Measurements from ENCODE around the gene ZNF672.
"Not testable (repeated sequence)": the region's sequence is repeated elsewhere in the genome, so short reads cannot be mapped to it uniquely, and the experiment has no call there.

ZNF672 gene

DNA sequence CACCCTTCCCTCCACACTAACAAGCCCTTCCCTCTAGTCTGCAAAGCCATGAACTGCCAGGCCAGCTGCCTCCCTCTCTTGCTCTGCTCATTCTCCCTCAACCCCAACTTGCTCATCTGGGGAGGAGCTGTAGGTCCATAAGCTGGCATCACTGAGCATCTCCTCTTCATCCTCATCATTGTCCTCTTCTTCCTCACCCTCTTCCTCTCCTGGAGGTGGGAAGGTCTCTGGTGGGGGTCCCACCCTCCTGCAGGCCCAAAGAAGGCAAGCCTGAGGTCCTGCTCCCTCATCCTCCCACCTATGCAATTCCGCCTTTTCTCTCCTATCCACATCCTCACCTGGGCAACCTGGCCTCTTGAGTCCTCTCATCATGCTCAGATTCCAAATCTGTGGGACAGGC lies 18.2 kb downstream of the ZNF672 start:
- DNase-seq = no peak

DNA sequence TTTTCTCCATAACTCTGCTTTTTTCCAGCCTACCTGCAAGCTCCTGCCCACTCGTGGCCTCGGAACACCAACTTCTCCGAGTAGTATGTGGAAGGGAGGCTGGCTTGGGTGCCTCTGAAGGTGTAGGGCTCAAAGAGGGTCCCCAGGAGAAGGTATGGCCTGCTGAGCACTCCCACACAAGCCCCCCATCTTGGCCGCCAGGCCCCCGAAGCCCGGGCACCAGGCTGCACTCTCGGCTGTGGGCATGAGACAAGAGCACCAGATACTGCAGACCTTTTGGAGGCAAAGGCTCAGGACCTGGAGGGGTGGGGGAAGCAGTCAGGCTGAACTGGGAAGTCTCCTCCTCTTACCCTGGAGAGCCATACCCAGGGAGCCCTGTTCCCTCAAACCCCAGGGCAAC lies 19.2 kb downstream of the ZNF672 start:
- no peak for DNase-seq

DNA sequence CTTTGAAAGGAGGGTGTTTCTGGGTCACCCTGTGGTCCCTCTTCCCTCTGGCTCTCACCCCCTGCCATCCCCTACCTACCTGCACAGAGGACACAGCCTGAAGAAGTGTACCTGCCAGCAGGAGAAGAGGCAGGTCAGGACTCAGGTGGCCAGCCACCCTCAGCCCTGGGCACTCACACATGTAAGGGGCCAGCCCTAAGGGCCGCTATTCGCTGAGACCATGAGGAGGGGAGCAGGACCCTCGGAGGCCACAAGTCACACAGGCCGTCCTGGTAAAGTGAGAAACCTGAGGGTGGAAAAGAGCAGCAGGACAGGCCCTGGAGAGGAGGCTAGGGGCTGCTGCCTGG lies 19.7 kb downstream of the ZNF672 start:
- DNase-seq = no peak

DNA sequence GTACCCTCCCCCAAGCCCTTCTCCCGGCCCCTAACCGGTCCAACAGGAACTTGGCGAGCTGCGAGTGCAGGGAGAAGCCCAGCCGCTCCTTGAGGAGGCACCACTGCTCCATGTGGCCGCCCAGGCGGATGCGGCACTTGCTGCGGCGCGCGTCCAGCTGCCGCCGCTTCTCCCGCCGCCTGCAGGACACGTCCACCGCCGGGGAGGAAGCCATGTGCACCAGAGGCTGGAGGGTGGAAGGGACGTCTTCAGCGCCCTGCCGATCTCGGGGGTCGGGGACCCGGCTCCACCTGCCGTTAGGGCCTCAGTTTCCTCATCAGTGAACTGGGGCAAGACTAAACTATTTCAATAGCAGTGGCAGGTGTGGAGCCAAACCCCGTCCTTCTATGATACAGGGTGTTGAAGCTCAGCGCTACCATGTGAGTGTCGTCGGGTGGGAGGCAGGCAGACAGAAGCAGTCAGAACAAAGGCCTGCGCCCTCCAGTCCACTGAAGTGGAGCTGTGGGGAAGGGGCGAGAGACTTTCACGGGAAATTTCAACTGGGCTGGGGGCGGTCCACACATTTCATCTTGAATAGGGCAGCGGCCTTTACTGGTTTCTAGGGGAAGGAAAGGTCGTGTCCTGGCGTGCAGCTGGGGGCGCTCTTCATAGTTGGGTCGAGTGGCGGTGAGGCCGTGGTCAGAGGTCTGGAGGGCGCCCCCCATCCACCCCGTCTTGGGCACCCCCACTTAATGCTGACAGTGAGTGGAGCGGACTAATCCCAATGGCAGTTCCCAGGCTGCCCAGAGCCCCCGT lies 20.3 kb downstream of the ZNF672 start:
- DNase-seq = no peak

GRCh38 chr1:248858891-248859889 lies 21.2 kb downstream of the ZNF672 start, which contains the start of gene ZNF692:
Gene ZNF692, minus strand, starts transcription at chr1:248859085. Its CDS starts 776 bp downstream, at chr1:248858309.
- DNase-seq = peak; percentile 99

DNA sequence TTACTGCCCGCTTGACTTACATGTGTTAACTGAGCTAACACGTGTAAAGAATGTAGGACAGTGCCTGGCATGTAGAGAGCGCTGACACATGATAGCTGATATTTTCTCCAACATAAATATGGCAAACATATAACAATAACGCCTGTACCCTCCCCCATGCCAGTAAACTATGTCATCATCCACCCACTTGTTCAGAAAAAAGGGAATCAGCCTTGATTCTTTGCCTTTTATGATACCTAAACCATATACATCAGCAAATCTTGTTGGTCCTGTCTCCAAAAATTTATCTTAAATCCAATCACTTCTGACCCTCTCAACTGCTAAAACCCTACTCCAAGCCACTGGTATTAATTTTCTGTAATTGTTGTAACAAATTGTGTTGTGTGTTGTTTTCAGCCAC lies 22.0 kb downstream of the ZNF672 start:
- no peak for DNase-seq

GRCh38 chr1:248861616-248862015 lies 23.6 kb downstream of the ZNF672 start:
- no peak for DNase-seq

DNA sequence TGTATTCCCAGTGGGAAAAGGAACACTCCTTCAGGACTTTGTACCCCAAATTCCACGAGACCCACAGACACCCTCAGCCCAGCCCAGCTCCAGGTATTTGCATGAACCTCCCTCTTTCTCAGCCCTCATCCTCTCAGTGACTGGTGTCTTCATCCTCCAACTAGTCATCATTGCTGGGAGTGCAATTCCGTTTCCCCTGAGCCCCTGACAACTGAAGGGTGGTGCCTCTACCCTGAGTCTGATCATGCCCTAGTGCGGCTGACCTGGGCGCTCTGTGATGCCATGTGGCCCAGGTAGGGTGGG lies 24.6 kb downstream of the ZNF672 start:
- DNase-seq = no peak

DNA sequence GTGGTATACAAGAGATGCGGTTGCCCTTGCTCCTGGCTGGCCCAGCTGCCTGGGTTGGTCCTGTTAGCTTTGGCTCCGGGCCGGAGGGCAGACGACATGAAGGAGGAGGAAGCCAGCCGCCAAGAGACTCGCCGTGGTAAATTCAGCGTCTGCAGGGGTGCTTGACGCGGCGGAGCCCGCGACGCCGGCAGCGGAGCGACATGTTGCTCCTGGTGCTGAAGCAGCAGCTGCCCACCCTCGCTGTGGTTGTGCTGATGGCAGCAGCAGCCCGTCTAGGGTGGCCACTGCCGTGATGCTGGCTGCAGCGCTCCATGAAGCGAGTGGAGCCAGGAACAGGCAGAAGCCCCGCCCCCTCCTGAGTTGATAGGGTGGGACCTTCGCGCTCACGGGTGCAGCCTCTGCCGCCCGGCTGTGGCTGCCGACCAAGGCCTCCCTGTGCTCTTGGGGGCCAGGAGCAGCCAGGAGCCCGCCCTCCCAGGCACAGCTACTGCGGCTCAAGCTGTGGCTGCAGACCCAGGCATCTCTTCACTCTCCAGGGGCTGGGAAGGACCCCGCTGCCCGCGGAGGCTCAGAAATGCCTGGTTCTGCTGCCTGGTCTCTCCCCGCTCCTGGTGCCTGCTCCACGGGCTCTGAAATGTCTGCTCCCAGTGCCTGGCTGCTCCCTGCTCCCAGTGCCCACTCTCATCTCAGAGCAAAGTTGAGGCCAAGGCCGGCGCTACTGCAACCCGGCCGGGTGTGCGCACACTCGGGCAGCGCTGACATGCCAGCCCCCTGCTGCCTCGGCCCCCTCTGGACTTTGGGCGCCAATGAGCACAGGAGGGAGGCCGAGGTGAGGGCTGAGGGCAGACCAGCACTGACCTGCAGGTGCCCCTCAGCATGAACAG lies 25.2 kb downstream of the ZNF672 start:
- DNase-seq = peak; percentile 80

DNA sequence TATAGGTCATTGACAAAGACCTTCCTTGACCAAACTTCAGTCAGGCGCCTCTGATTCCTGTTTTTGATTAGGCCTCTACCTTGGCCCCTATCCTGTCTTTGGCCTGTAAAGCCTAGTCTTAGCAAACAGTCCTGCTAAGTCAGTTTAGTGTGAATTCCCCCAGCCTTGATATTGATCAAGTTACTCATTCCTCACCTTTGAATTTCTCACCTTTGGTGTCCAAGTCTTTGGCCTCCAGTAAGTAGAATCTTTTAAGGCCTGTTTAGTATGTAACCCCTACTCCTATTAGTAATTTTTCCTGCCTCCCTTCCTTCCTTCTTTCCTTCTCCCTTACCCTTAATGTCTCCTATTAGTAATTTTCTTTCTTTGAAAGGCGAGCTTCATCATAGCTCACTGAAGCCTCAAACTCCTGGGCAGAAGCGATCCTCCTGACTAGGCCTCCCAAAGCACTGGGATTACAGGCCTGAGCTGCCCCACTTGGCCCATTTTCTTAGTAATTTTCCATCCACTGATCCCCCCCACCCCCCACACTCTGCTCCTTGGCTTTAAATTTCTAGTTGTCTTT lies 33.9 kb downstream of the ZNF672 start:
- DNase-seq = no peak

DNA sequence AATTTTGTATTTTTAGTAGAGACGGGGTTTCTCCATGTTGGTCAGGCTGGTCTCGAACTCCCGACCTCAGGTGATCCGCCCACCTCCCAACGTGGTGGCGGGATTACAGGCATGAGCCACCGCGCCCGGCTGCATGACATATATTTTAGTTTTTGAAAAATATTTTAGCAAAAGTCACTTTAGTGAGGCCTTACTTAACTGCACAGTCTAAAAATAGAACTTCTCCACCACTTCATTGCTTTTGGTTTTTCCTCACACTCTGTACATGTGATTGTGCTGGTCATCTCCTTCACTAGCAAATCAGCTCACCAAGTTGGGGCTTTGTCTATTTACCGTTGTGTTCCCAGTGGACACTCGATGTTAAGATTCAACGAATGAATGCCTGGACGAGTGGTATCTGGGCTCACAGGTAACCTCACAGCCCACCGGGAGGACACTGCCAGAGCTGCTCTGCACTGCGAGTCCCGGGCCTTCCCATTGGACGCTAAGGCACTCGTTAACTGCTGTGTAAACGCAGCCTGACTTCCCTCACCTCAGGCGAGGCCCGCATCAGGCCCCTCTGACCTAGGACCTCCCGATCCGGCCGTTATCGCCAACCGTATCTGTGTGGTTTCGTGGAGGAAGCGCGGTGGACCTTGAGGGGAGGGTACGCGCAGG lies 34.9 kb downstream of the ZNF672 start:
- peak; percentile 49 for DNase-seq

DNA sequence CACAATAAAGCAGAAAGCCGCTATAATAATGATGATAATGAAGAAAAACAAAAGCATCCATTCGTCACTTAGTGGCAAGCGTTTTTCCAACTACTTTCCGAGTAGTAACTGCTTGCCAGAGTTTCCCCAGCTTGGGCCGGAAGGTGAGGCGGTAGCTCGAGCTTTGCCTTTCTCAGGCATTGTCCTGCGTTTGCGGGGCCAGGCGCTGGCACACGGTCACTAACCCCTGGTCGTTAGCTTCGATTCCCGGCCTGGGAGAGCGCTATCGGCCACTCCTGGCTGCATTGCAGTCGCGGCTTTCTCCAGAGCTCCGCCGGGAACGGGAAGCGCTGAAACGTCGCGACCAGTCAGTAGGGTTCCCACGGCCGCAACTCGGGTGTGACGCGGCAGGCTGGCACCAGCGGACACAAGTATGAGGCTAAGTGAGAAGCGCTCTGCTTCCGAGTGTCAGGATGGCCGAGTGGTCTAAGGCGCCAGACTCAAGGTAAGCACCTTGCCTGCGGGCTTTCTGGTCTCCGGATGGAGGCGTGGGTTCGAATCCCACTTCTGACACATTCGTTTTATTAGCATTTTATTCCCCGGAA lies 35.5 kb downstream of the ZNF672 start:
- peak; percentile 95 for DNase-seq

GRCh38 chr1:248873993-248874533 lies 36.0 kb downstream of the ZNF672 start:
- peak; percentile 85 for DNase-seq

DNA sequence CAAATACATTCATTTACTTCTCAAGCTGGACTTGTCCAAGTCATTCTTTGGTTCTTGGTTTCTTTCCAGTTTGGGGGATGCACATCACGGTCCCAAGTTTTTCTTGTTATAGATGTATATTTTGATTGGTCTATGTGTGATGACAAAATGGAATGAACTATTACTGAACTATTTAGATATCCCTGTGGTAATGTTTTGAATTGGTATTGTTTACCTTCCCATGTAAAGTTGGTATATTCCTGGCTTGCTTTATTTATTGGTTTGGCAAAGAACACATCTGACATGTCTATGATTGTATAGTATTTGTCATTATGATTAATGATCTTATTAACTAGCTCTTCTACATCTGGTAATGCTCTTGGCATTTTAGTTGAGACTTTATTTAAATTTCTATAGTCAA lies 43.2 kb downstream of the ZNF672 start:
- DNase-seq = no peak

- not testable (repeated sequence) for DNase-seq
Observed at GRCh38 chr1:248882427-248882826, 44.4 kb downstream of the ZNF672 start.

DNA sequence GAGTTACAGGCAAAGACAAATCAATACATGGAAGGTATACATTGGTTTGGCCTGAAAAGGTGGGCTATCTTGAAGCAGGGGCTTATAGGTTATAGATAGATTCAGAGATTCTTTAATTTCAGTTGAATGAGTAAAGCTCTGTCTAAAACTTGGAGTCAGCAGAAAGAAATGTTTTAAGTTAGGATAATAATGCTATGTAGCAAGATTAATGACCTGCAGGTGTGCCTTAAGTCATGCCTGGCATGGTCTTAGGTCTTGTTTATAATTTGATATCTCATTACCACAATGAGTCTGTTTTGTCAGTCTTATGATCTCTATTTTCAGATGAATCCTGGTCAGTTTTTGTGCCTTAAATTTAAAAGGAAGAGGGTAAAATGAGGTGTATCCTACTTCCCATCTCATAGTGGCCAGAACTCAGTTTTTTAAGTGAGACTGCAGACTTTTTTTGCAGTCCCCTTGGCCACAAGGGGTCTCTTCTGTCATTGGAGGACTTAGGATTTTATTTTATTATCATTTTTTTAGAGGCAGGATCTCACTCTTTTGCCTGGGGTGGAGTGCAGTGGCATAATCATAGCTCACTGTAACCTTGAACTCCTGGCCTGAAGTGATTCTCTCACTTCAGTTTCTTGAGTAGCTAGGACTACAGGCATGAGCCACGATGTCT lies 46.7 kb downstream of the ZNF672 start:
- DNase-seq = no peak

- no peak for DNase-seq
Observed at GRCh38 chr1:248885646-248886045, 47.6 kb downstream of the ZNF672 start.

- no peak for DNase-seq
Observed at GRCh38 chr1:248886237-248886895, 48.3 kb downstream of the ZNF672 start.

DNA sequence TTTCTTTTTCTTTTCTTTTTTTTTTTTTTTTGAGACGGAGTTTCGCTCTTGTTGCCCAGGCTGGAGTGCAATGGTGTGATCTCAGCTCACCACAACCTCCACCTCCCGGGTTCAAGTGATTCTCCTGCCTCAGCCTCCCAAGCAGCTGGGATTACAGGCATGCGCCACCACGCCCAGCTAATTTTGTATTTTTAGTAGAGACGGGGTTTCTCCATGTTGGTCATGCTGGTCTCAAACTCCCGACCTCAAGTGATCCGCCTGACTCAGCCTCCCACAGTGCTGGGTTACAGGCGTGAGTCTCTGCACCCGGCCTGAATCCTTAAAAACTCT lies 51.9 kb downstream of the ZNF672 start:
- not testable (repeated sequence) for DNase-seq

Data from CD4-positive, alpha-beta T cell treated with Interleukin-15 for 1 hour (primary cell).